Measurements from ENCODE around the gene REG4. TPM values are rescaled to one million over a fixed set of nuclear protein-coding genes. Genes with fewer than 3 reads are reported as not detected.

The REG4 gene
- total and polyA plus RNA-seq, 2 of the 13 experiments (the other 11 are each of a cell fraction or from before 2014, with no cell fraction given): not detected

GRCh38 chr1:119783354-119784185 lies 27.7 kb downstream of the REG4 start (continued):
- TF ChIP-seq ZNF12 (CRISPR knock-in tag; IDR thresholded peaks at IDR 0.05) (0 out of 2 replicates have a peak, but pooled peaks have one; percentile 13), TBP (CRISPR knock-in tag; IDR thresholded peaks at IDR 0.05) (no peak), SMC3 (IDR thresholded peaks at IDR 0.05; ENCODE audit: low read length) (peak; percentile 12; the same call in 1 of the 2 replicates), TGIF2 (CRISPR knock-in tag; IDR thresholded peaks at IDR 0.05) (no peak), SRSF4 (IDR thresholded peaks at IDR 0.05; ENCODE audit: low read depth, low read length, poor library complexity, severe bottlenecking) (no peak), HNF1A (IDR thresholded peaks at IDR 0.05; ENCODE audit: low read depth) (no peak), HNF1A (CRISPR knock-in tag; IDR thresholded peaks at IDR 0.05; ENCODE audit: borderline replicate concordance) (no peak)

Data from HepG2 (cell line).